ENCODE results near the gene BRPF3.

The BRPF3 gene

GRCh38 chr6:36235309-36235708, 38.8 kb downstream of the BRPF3 start:
- DNase-seq, result no peak

GRCh38 chr6:36235862-36236261, 39.3 kb downstream of the BRPF3 start:
- no peak for DNase-seq

DNA sequence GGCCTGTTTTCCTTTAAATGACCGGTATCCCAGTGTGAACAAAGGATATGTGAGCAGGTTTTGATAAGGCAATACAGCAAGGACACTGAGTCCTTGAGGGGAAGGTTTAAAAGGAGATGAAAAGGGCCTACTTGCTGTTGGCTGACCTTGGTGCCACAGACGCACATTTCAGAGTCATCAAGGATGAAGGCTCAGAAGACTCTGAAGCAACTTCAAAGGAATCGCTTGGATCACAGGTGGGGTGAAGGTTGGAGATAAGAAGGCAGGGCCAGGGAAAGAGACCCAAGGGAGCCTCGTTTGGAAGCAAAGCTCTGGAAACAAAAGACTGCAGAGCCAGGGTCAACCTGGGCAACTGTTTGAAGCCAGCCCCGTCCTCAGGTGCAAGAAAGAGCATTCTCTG, 43.2 kb downstream of the BRPF3 start:
- no peak for DNase-seq

GRCh38 chr6:36241728-36242127, 45.2 kb downstream of the BRPF3 start:
- no peak for DNase-seq

- no peak for DNase-seq
Observed at GRCh38 chr6:36242161-36242560, 45.6 kb downstream of the BRPF3 start.

GRCh38 chr6:36242626-36243025, 46.1 kb downstream of the BRPF3 start:
- DNase-seq, result no peak

DNA sequence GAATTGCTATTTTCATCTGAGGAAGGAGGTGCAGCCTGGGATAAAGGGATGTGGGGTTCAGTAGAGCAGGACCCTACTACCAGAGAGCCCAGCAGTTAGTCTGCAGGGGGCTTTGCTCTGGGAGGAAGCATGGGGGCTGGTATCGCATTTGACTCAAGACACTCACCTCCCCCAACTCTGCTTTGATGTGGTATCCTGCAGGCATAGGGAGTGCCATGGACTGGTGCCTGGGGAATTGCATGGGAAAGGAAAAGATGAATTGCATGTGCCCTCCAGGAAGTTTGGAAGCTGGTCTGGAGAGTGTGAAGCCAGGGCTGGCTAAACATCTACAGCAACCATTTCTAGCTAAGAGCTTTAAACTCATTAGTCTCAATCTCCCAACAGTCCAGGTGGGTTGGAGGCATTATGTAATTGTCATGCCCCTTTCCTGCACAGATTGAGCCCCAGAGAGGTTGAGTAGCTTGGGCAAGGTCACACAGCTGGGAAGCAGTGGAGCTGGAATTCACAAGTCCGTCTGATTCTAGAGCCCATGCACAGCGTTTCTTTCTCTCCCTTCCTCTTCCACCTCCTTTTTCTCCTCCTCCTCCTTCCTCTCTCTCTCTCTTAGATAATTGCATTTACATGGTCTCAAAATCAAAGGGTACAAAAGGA, 47.1 kb downstream of the BRPF3 start:
- DNase-seq, result no peak

- no peak for DNase-seq
Observed at GRCh38 chr6:36244641-36245280, 48.2 kb downstream of the BRPF3 start.

DNA sequence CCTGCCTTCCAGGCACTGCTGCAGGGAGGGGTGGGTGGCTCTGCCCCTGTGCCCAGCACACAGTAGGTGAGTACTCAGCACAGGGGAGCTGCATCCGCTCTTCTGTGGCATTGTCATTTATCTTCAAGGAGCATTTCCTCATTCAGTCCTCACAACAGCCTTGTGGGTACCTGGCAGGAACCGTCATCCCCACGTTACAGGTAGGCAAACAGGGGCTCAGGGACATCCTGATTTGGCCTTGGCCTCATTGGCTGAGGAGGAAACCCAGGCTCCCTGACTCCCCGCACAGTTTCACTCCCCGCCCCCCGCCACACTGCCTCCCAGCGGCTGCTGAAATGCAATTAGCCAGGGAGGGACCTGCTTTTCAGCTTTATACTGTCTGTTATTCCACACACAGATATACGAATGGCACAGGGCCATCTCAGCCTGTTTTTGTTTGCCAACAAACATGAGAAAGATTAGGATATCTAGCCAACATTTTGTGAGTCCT, 49.1 kb downstream of the BRPF3 start:
- DNase-seq, result no peak

DNA sequence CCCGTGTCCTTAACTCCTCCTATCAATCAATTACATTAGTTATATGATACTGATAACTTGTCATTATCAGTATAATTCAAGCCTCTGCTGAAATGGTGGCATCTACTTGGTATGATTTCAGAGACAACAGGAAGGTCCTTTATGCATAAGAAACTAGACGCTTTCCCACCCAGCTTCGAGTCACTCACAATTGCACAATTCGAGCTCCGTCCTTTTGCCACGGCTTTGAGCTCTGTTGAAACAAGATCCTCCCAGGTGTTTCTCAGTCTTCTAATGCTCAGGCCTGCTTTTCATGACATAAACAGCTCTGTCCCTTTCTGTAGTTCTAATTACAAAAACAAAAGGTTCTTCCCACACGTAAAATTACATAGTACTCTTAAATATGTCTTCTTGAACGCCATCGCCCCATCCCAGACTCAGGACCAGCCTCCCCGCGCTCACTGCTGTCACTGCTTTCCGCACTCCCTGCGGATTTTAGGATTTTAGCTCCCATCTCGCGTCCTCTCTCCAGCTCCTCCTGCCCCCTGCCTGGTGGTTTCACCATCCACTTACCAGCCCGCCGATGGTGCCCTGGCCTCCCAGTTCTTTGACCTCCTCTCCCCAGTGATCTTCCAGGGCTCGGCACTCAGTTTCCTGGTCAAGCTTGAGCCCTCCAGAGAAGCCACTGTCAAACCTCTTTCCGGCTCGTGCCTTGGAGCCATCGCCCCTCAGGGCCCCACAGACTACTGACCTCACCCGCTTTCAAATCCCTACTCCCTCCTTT, 50.1 kb downstream of the BRPF3 start:
- DNase-seq, result no peak

DNA sequence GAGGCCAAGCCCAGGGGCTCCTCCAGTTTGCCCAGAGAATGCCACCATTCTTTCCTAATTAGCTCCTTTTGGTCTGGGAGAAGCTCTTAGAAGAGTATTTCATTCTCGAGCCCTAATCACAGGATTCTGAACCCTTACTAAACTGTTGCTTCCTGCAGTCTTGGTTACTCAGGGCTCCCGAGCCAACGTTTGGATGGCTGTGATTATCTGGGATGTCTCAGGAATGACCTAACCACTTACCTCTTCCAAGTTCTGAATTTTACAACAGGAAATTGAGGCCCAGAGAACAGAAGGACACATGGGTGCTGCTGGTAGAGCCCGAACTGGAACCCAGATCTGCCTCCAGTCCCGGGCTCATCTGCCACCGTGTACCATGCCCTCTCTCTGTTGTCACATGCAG, 51.1 kb downstream of the BRPF3 start:
- no peak for DNase-seq

- DNase-seq, result no peak
Observed at GRCh38 chr6:36248980-36249379, 52.4 kb downstream of the BRPF3 start.

DNA sequence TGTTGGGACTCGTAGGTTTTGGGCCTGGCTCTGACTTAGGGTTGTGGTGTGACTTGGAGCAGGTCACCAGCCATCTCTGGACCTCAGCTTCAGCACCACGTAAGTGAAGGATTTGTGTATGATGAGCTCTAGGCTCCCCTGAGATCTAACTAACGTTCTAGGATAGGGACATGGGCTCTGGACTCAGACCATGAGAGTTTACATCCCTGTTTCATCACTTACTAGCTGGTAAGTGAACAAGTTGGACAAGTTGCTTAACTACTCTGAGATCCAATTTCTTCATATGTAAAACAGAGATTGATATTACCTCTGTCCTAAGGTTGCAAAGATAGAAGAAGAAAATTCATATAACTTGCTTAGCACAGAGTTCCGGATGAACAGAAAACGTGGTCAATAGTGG, 53.0 kb downstream of the BRPF3 start:
- DNase-seq, result no peak

GRCh38 chr6:36252005-36252404, 55.5 kb downstream of the BRPF3 start:
- DNase-seq, result no peak

GRCh38 chr6:36263390-36264000, 67.0 kb downstream of the BRPF3 start:
- DNase-seq, result no peak

DNA sequence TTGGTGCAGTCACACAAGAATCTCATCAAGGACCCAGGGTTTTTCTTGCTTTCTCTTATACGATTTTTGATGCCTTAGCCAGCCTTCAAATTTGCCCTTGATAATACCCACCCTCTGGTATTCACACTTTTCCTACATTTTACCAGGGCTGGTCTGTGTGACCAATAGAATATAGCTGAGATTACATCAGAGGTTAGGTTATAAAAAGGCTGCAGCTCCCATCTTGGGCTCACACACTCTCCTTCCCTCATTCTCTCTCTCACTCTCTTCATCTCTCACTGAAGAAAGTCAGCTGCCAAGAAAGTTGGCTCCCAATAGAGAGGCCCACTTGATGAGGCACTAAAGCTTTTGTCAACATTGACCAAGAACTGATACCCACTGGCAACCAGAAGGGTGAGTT, 69.2 kb downstream of the BRPF3 start:
- no peak for DNase-seq

- DNase-seq, result no peak
Observed at GRCh38 chr6:36266913-36267644, 70.5 kb downstream of the BRPF3 start.

GRCh38 chr6:36267731-36268477, 71.4 kb downstream of the BRPF3 start:
- no peak for DNase-seq

DNA sequence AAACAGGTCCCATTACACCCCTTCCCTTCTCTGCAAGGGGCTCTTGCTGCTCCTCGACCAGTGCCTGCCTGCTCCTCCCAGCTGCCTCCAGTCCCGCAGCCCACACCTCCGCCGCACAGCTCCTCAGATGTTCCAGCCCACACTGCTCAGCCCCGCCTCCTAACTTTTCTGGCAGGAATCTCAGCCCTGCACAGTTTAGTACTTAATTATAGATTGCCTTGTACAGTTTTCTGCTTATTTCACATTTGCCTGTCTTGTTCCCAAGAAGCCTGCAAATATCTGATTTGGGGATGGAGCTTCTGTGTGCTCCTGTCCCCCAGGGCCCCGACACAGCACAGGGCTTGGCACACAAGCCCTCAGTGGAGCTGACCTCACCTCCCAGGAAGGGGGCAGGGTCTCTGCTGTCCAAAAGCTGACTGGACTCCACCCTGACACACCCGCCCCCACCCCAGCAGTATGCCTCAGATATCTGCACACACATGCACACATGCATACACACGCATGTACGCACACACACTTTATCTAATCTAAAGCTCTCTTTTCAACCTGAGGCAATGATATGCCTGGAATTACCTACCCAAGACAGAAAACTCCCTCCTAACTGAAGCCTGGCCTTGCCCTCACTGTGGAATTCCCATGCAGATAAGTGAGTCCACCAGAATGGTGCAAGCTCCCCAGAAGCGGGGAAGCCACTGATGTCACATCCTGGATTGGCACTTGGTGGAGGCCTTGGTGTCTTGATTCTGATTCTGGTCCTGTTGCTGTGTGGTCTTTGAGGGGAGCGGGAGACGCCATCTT, 72.1 kb downstream of the BRPF3 start:
- DNase-seq, result no peak

DNA sequence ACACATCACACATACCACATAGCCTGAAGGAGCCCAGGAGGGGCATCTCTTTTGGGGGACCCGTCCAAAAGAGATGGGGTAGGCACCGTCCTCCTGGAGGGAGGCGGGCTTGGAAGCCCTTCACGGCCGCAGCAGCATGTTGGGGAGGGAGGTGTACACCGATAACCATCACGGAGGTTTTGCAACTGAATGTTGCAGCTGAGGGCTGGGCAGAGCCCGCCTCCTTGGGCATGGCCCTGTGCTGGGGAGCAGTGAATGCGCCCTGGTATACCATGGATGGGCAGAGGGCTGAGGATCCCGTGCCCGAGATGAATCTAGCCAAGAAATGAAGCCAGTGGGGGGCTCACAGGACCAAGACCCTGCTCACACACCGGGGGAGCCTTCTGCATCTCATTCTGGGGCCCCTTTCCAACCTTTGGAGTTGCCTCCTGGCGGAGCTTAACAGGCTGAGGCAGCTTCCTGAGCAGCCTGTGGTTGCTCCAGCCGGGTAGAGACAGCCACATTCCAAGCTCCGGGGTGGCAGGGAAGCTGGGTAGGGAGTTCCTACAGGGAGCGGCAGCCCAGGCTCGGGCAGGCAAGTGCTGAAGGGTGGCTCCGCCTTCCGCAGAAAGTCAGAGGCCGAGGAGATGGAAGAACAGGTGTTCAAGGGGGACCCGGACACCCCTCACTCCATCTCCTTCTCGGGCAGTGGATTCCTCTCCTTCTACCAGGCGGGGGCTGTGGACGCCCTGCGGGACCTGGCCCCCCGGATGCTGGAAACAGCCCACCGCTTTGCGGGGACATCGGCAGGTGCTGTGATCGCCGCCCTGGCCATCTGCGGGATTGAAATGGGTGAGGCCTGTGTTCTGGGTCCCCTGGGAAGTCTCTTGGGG, 73.5 kb downstream of the BRPF3 start, which contains the start of gene PNPLA1:
Gene PNPLA1 (plus strand): TSS at position 227 of the 872 bp plus-strand sequence. CDS start 400 bp downstream, at position 627.
- DNase-seq, result no peak
